Naive B cell (primary cell): ENCODE data around the gene KCNN1. TPM values are rescaled to one million over a fixed set of nuclear protein-coding genes. Genes with fewer than 3 reads are reported as not detected.
A peak's percentile ranks its signal among the peaks of the same experiment; 100 is the strongest.

Experiments
- ATAC-seq, 2 donors: fragments of 150-1000 bp; cut with Tn5 transposase; 2 replicates each; pipeline ENCODE4 v1.10.0; 2021; ENCODE audit warnings: low read depth in 2 of 2, mild to moderate bottlenecking in 2 of 2, moderate library complexity in 2 of 2
- DNase-seq: peaks from one replicate; pipeline ENCODE4 v3.0.0; 2022
- H3K27ac Mint-ChIP-seq, 6 donors: one replicate each; pipeline ENCODE4 v1.8.0; 2020 to 2022; ENCODE audit warnings: mild to moderate bottlenecking in 6 of 6, mixed read lengths in 6 of 6, moderate library complexity in 5 of 6, inconsistent platforms in 2 of 6
- H3K27me3 Mint-ChIP-seq, 3 donors: one replicate each; pipeline ENCODE4 v1.8.0; 2021 to 2022; ENCODE audit warnings: mixed read lengths in 3 of 3, mild to moderate bottlenecking in 1 of 3
- H3K36me3 Mint-ChIP-seq, 2 donors: one replicate each; pipeline ENCODE4 v1.8.0; 2020 to 2022; ENCODE audit warnings: mixed read lengths in 2 of 2, inconsistent platforms in 1 of 2, mild to moderate bottlenecking in 1 of 2
- H3K4me1 Mint-ChIP-seq, 3 donors: one replicate each; pipeline ENCODE4 v1.8.0; 2020 to 2022; ENCODE audit warnings: mixed read lengths in 3 of 3, inconsistent platforms in 1 of 3, mild to moderate bottlenecking in 1 of 3, moderate library complexity in 1 of 3
- H3K4me3 Mint-ChIP-seq, 8 donors: one replicate each; pipeline ENCODE4 v1.8.0; 2020 to 2022; ENCODE audit warnings: mild to moderate bottlenecking in 8 of 8, mixed read lengths in 8 of 8, moderate library complexity in 8 of 8, inconsistent platforms in 2 of 8
- H3K9me3 Mint-ChIP-seq, 7 donors: one replicate each; pipeline ENCODE4 v1.8.0; 2020 to 2022; ENCODE audit warnings: mixed read lengths in 7 of 7, mild to moderate bottlenecking in 5 of 7, inconsistent platforms in 2 of 7, moderate library complexity in 1 of 7
- polyA plus RNA-seq, 6 donors: library from polyadenylated mRNA; unstranded; fragments of 300-500 nt; fragmentation: Illumina TruSeq; gene quantifications; one replicate each; pipeline ENCODE4 v1.2.3, GENCODE V29; 2021; ENCODE audit warnings: low read depth in 6 of 6

The KCNN1 gene
- polyA plus RNA-seq, 6 donors from 2014 or later = 0.27 TPM; not detected in 5

GRCh38 chr19:17950310-17951156, 16.4 kb upstream of the KCNN1 start:
- Mint-ChIP-seq H3K4me3 (peak overlapping the region; percentile 82 to 92 (median 87)), H3K27ac (peak overlapping the region; percentile 89 to 99 (median 96)), H3K4me1 (peaks cover 55 to 72% (median 66%) of the 10 kb centered on the region in 3 donors), H3K9me3 (no peaks in the 10 kb centered on the region), H3K27me3 (peaks cover 18 to 47% (median 32%) of the 10 kb centered on the region in 3 donors), H3K36me3 (no peaks in the 10 kb centered on the region)
- ATAC-seq = peak; percentile 28
- peak; percentile 72 for DNase-seq

GRCh38 chr19:17951157-17951989, 15.5 kb upstream of the KCNN1 start:
- Mint-ChIP-seq H3K4me1 (peaks cover 47 to 63% (median 57%) of the 10 kb centered on the region in 3 donors), H3K27ac (peak overlapping the region; percentile 56 to 99 (median 94)), H3K36me3 (no peaks in the 10 kb centered on the region), H3K4me3 (peak overlapping the region; percentile 74 to 92 (median 84)), H3K9me3 (no peaks in the 10 kb centered on the region), H3K27me3 (peaks cover 18 to 47% (median 35%) of the 10 kb centered on the region in 3 donors)
- no peak for ATAC-seq
- peak; percentile 34 for DNase-seq

- H3K27me3 Mint-ChIP-seq = peaks cover 19 to 55% (median 44%) of the 10 kb centered on the region in 3 donors
- H3K4me1 Mint-ChIP-seq = peaks cover 42 to 54% (median 48%) of the 10 kb centered on the region in 3 donors
- H3K36me3 Mint-ChIP-seq = no peaks in the 10 kb centered on the region
- DNase-seq = peak; percentile 21
- no peak for ATAC-seq
- H3K4me3 Mint-ChIP-seq = peak overlapping the region; percentile 74 to 92 (median 84)
- H3K27ac Mint-ChIP-seq = peak overlapping the region; percentile 42 to 99 (median 94)
- H3K9me3 Mint-ChIP-seq = no peaks in the 10 kb centered on the region
Measured at GRCh38 chr19:17951990-17952976, 14.6 kb upstream of the KCNN1 start.

- H3K9me3 Mint-ChIP-seq = no peaks in the 10 kb centered on the region
- H3K4me1 Mint-ChIP-seq = peaks cover 36 to 50% (median 45%) of the 10 kb centered on the region in 3 donors
- H3K27ac Mint-ChIP-seq = peak overlapping the region in 3 of 6 donors; percentile 47 to 84 (median 83)
- no peaks in the 10 kb centered on the region for H3K36me3 Mint-ChIP-seq
- peak overlapping the region in 5 of 8 donors; percentile 27 to 68 (median 45) for H3K4me3 Mint-ChIP-seq
- ATAC-seq (no peak), DNase-seq (no peak)
- H3K27me3 Mint-ChIP-seq = peaks cover 23 to 64% (median 51%) of the 10 kb centered on the region in 3 donors
Measured at GRCh38 chr19:17953316-17953801, 13.5 kb upstream of the KCNN1 start.

- Mint-ChIP-seq H3K4me3 (peak overlapping the region in 1 of 8 donors; percentile 27), H3K4me1 (peaks cover 35 to 46% (median 43%) of the 10 kb centered on the region in 3 donors)
Measured at GRCh38 chr19:17953869-17954268, 13.0 kb upstream of the KCNN1 start.

GRCh38 chr19:17954401-17954800, 12.5 kb upstream of the KCNN1 start:
- ATAC-seq (no peak), DNase-seq (no peak)
- H3K9me3 Mint-ChIP-seq = no peaks in the 10 kb centered on the region
- no peaks in the 10 kb centered on the region for H3K36me3 Mint-ChIP-seq
- no peak overlapping the region for H3K4me3 Mint-ChIP-seq
- peaks cover 23 to 60% (median 47%) of the 10 kb centered on the region in 3 donors for H3K27me3 Mint-ChIP-seq
- H3K27ac Mint-ChIP-seq = no peak overlapping the region
- H3K4me1 Mint-ChIP-seq = peaks cover 30 to 40% (median 37%) of the 10 kb centered on the region in 3 donors

More at GRCh38 chr19:17953869-17954268, 13.0 kb upstream of the KCNN1 start:
- no peaks in the 10 kb centered on the region for H3K36me3 Mint-ChIP-seq
- H3K27ac Mint-ChIP-seq = peak overlapping the region in 1 of 6 donors; percentile 83
- no peak for ATAC-seq
- H3K9me3 Mint-ChIP-seq = no peaks in the 10 kb centered on the region
- DNase-seq = no peak
- H3K27me3 Mint-ChIP-seq = peaks cover 23 to 64% (median 51%) of the 10 kb centered on the region in 3 donors

- H3K4me1 Mint-ChIP-seq = peaks cover 6 to 15% (median 14%) of the 10 kb centered on the region in 3 donors
- ATAC-seq (no peak), DNase-seq (no peak)
- peaks cover 14 to 35% (median 32%) of the 10 kb centered on the region in 3 donors for H3K27me3 Mint-ChIP-seq
- H3K9me3 Mint-ChIP-seq = no peaks in the 10 kb centered on the region
- H3K27ac Mint-ChIP-seq = peak overlapping the region in 1 of 6 donors; percentile 93
- H3K36me3 Mint-ChIP-seq = no peaks in the 10 kb centered on the region
- peak overlapping the region in 1 of 8 donors; percentile 23 for H3K4me3 Mint-ChIP-seq
Measured at GRCh38 chr19:17957149-17957849, 9.6 kb upstream of the KCNN1 start.

- ATAC-seq = no peak
- H3K36me3 Mint-ChIP-seq = no peaks in the 10 kb centered on the region
- no peaks in the 10 kb centered on the region for H3K9me3 Mint-ChIP-seq
- peaks cover 6 to 10% (median 9%) of the 10 kb centered on the region in 3 donors for H3K4me1 Mint-ChIP-seq
- peaks cover 14 to 34% (median 32%) of the 10 kb centered on the region in 3 donors for H3K27me3 Mint-ChIP-seq
- H3K27ac Mint-ChIP-seq = no peak overlapping the region
- DNase-seq = no peak
- H3K4me3 Mint-ChIP-seq = no peak overlapping the region
Measured at GRCh38 chr19:17957885-17958284, 9.0 kb upstream of the KCNN1 start.

GRCh38 chr19:17963936-17964691, 2.8 kb upstream of the KCNN1 start:
- Mint-ChIP-seq H3K36me3 (peaks cover 0 to 6% of the 10 kb centered on the region in 2 donors), H3K27me3 (peaks cover 17 to 59% (median 46%) of the 10 kb centered on the region in 3 donors), H3K4me3 (no peak overlapping the region), H3K9me3 (peaks cover 0 to 2% (median 0%) of the 10 kb centered on the region in 7 donors), H3K27ac (peak overlapping the region in 1 of 6 donors; percentile 37), H3K4me1 (peaks cover 13 to 26% (median 18%) of the 10 kb centered on the region in 3 donors)
- DNase-seq (no peak), ATAC-seq (no peak)

- no peak for ATAC-seq
- DNase-seq = no peak
- Mint-ChIP-seq H3K36me3 (peaks cover 0 to 6% of the 10 kb centered on the region in 2 donors), H3K27ac (no peak overlapping the region), H3K4me1 (peaks cover 13 to 26% (median 18%) of the 10 kb centered on the region in 3 donors), H3K4me3 (peak overlapping the region in 2 of 8 donors; percentile 29 to 61), H3K9me3 (peaks cover 0 to 2% (median 0%) of the 10 kb centered on the region in 7 donors), H3K27me3 (peaks cover 17 to 64% (median 46%) of the 10 kb centered on the region in 3 donors)
Measured at GRCh38 chr19:17965370-17966128, 1.4 kb upstream of the KCNN1 start.
